Left colon (tissue), 2 donors: Measurements from ENCODE around the gene ADAMTS15. TPM values are rescaled to one million over a fixed set of nuclear protein-coding genes. Genes with fewer than 3 reads are reported as not detected.

Experiments
- ATAC-seq: fragments of 200-7000 bp; cut with Tn5 transposase; one replicate; pipeline ENCODE4 v1.9.1; 2020; ENCODE audit warnings: mild to moderate bottlenecking, moderate library complexity
- DNase-seq, 2 donors: peaks; one replicate each; pipeline ENCODE4 v3.0.0-alpha.2; 2020
- intact Hi-C, 2 donors: fragments of 100-400 bp; cut with DNase I in 1 of 2; cut with micrococcal nuclease in 1 of 2; formaldehyde crosslinking; loops; one replicate each; pipeline versions ENCODE4 v1.11.2 to v1.14.0; 2022; cut with DNase I, micrococcal nuclease
- total RNA-seq, 2 donors: library from RNA; stranded (reverse); fragmentation: NEBNext Ultra II Directional; extraction: Animal tissue kit (Norgen Biotek cat#: 25700); gene quantifications; one replicate each; pipeline ENCODE4 v1.2.1, GENCODE V29; 2021
- donor health status: DM: no; HTN: no; CAD: no.
- donor health status: DM: yes; HTN: yes; CAD: no.

Gene ADAMTS15
- total RNA-seq, 2 donors from 2014 or later: 3.6 to 4.4 TPM

- DNase-seq (peak; percentile 35 to 56), ATAC-seq (peak; percentile 43)
- intact Hi-C loops: no loop called here
Observed at GRCh38 chr11:130451231-130452019, 3.0 kb downstream of the ADAMTS15 start.

GRCh38 chr11:130452176-130452575 is 3.7 kb downstream of the ADAMTS15 start:
- DNase-seq: no peak
- intact Hi-C loops: no loop called here
- ATAC-seq: no peak

- peak in 1 of 2 donors; percentile 53 for DNase-seq
- peak; percentile 16 for ATAC-seq
- intact Hi-C loops: no loop called here
Observed at GRCh38 chr11:130452940-130453339, 4.5 kb downstream of the ADAMTS15 start.

GRCh38 chr11:130454491-130455252 is 6.2 kb downstream of the ADAMTS15 start:
- ATAC-seq (no peak), DNase-seq (no peak)
- intact Hi-C loops: no loop called here

- intact Hi-C loops: no loop called here
- DNase-seq (peak; percentile 46 to 58), ATAC-seq (peak; percentile 86)
Observed at GRCh38 chr11:130455483-130456127, 7.2 kb downstream of the ADAMTS15 start.

GRCh38 chr11:130456286-130456685 is 7.8 kb downstream of the ADAMTS15 start:
- no peak for ATAC-seq
- intact Hi-C loops: no loop called here

GRCh38 chr11:130457623-130458409 is 9.4 kb downstream of the ADAMTS15 start:
- no peak for DNase-seq
- no peak for ATAC-seq

More at GRCh38 chr11:130456286-130456685, 7.8 kb downstream of the ADAMTS15 start:
- DNase-seq: no peak

GRCh38 chr11:130458410-130458729 is 9.9 kb downstream of the ADAMTS15 start:
- DNase-seq: no peak
- ATAC-seq: no peak
- intact Hi-C loops: no loop called here

More at GRCh38 chr11:130457623-130458409, 9.4 kb downstream of the ADAMTS15 start:
- intact Hi-C loops: no loop called here

- intact Hi-C loops: no loop called here
- DNase-seq (no peak), ATAC-seq (no peak)
Observed at GRCh38 chr11:130459521-130459920, 11.1 kb downstream of the ADAMTS15 start.

- ATAC-seq (no peak), DNase-seq (no peak)
- intact Hi-C loops: no loop called here
Observed at GRCh38 chr11:130462101-130462885, 13.8 kb downstream of the ADAMTS15 start.

GRCh38 chr11:130462931-130463330 is 14.5 kb downstream of the ADAMTS15 start:
- intact Hi-C loops: no loop called here
- ATAC-seq: no peak

GRCh38 chr11:130464291-130464812 is 15.9 kb downstream of the ADAMTS15 start:
- intact Hi-C loops: no loop called here
- ATAC-seq (no peak), DNase-seq (no peak)

More at GRCh38 chr11:130462931-130463330, 14.5 kb downstream of the ADAMTS15 start:
- no peak for DNase-seq

- intact Hi-C loops: no loop called here
- DNase-seq: no peak
- no peak for ATAC-seq
Observed at GRCh38 chr11:130465263-130465662, 16.8 kb downstream of the ADAMTS15 start.

GRCh38 chr11:130467116-130467900 is 18.9 kb downstream of the ADAMTS15 start:
- ATAC-seq (no peak), DNase-seq (no peak)
- intact Hi-C loops: no loop called here

GRCh38 chr11:130469181-130469580 is 20.7 kb downstream of the ADAMTS15 start:
- intact Hi-C loops: no loop called here

GRCh38 chr11:130470832-130471706 is 22.6 kb downstream of the ADAMTS15 start:
- DNase-seq: no peak
- no peak for ATAC-seq
- intact Hi-C loops: no loop called here

More at GRCh38 chr11:130469181-130469580, 20.7 kb downstream of the ADAMTS15 start:
- ATAC-seq: no peak
- DNase-seq: no peak
